Subcutaneous abdominal adipose tissue (tissue), 5 donors: Measurements from ENCODE around the gene PRKCH.

Experiments
- H3K27ac ChIP-seq: one replicate; pipeline ENCODE4 v1.7.0; 2013; ENCODE audit warnings: low read depth, mild to moderate bottlenecking, inconsistent platforms, low read length, moderate library complexity
- H3K27me3 ChIP-seq, 5 donors: one replicate each; pipeline ENCODE4 v1.7.0; 2013; ENCODE audit warnings: low read length in 5 of 5, inconsistent platforms in 1 of 5; ENCODE audit not compliant: control insufficient read depth in 5 of 5, insufficient read depth in 4 of 5
- H3K36me3 ChIP-seq, 5 donors: one replicate each; pipeline ENCODE4 v1.7.0; 2013; ENCODE audit warnings: low read length in 5 of 5; ENCODE audit not compliant: control insufficient read depth in 5 of 5, insufficient read depth in 5 of 5
- H3K4me1 ChIP-seq, 5 donors: one replicate each; pipeline ENCODE4 v1.7.0; 2013; ENCODE audit warnings: low read length in 5 of 5, mild to moderate bottlenecking in 3 of 5, moderate library complexity in 1 of 5; ENCODE audit not compliant: control insufficient read depth in 5 of 5, insufficient read depth in 5 of 5
- H3K4me3 ChIP-seq, 5 donors: one replicate each; pipeline ENCODE4 v1.7.0; 2013; ENCODE audit warnings: low read length in 5 of 5, low read depth in 1 of 5
- H3K9ac ChIP-seq, 5 donors: one replicate each; pipeline ENCODE4 v1.7.0; 2013; ENCODE audit warnings: low read length in 5 of 5, mild to moderate bottlenecking in 4 of 5, moderate library complexity in 3 of 5
- H3K9me3 ChIP-seq, 5 donors: one replicate each; pipeline ENCODE4 v1.7.0; 2013; ENCODE audit warnings: low read length in 5 of 5; ENCODE audit not compliant: control insufficient read depth in 5 of 5
- donor health status: healthy.
- donor health status: healthy.
- donor health status: healthy.
- donor health status: healthy.
- donor health status: healthy.

The PRKCH gene

GRCh38 chr14:61331992-61332657 is 10.7 kb downstream of the PRKCH start:
- no peak overlapping the region for H3K27ac ChIP-seq

GRCh38 chr14:61332658-61333029 is 11.3 kb downstream of the PRKCH start:
- no peak overlapping the region for H3K27ac ChIP-seq

More at GRCh38 chr14:61331992-61332657, 10.7 kb downstream of the PRKCH start:
- no peak overlapping the region for H3K4me3 ChIP-seq
- no peaks in the 10 kb centered on the region for H3K27me3 ChIP-seq
- H3K4me1 ChIP-seq, result peaks cover 0 to 49% (median 3%) of the 10 kb centered on the region in 5 donors
- H3K9ac ChIP-seq, result no peak overlapping the region
- H3K9me3 ChIP-seq, result no peaks in the 10 kb centered on the region
- H3K36me3 ChIP-seq, result no peaks in the 10 kb centered on the region

GRCh38 chr14:61333087-61333486 is 11.7 kb downstream of the PRKCH start:
- H3K9ac ChIP-seq, result no peak overlapping the region
- no peaks in the 10 kb centered on the region for H3K36me3 ChIP-seq
- peaks cover 0 to 51% (median 3%) of the 10 kb centered on the region in 5 donors for H3K4me1 ChIP-seq
- no peaks in the 10 kb centered on the region for H3K9me3 ChIP-seq
- H3K4me3 ChIP-seq, result no peak overlapping the region
- H3K27me3 ChIP-seq, result no peaks in the 10 kb centered on the region
- no peak overlapping the region for H3K27ac ChIP-seq

More at GRCh38 chr14:61332658-61333029, 11.3 kb downstream of the PRKCH start:
- Histone ChIP-seq H3K36me3 (no peaks in the 10 kb centered on the region), H3K9ac (no peak overlapping the region), H3K9me3 (no peaks in the 10 kb centered on the region), H3K27me3 (no peaks in the 10 kb centered on the region), H3K4me3 (no peak overlapping the region), H3K4me1 (peaks cover 0 to 47% (median 3%) of the 10 kb centered on the region in 5 donors)

- Histone ChIP-seq H3K27me3 (no peaks in the 10 kb centered on the region), H3K9ac (no peak overlapping the region), H3K4me1 (peaks cover 0 to 50% (median 3%) of the 10 kb centered on the region in 5 donors), H3K4me3 (no peak overlapping the region), H3K9me3 (no peaks in the 10 kb centered on the region), H3K36me3 (no peaks in the 10 kb centered on the region), H3K27ac (no peak overlapping the region)
Measured at GRCh38 chr14:61334197-61334701, 12.9 kb downstream of the PRKCH start.

- H3K9me3 ChIP-seq, result no peaks in the 10 kb centered on the region
- no peaks in the 10 kb centered on the region for H3K36me3 ChIP-seq
- no peak overlapping the region for H3K9ac ChIP-seq
- no peak overlapping the region for H3K4me3 ChIP-seq
- H3K4me1 ChIP-seq, result peaks cover 0 to 48% (median 0%) of the 10 kb centered on the region in 5 donors
- H3K27ac ChIP-seq, result no peak overlapping the region
- H3K27me3 ChIP-seq, result no peaks in the 10 kb centered on the region
Measured at GRCh38 chr14:61335049-61335448, 13.7 kb downstream of the PRKCH start.

GRCh38 chr14:61335671-61336275 is 14.4 kb downstream of the PRKCH start:
- H3K36me3 ChIP-seq, result no peaks in the 10 kb centered on the region
- H3K27me3 ChIP-seq, result no peaks in the 10 kb centered on the region
- no peak overlapping the region for H3K4me3 ChIP-seq
- no peaks in the 10 kb centered on the region for H3K9me3 ChIP-seq
- peaks cover 0 to 47% (median 0%) of the 10 kb centered on the region in 5 donors for H3K4me1 ChIP-seq
- no peak overlapping the region for H3K9ac ChIP-seq
- no peak overlapping the region for H3K27ac ChIP-seq

- Histone ChIP-seq H3K36me3 (no peaks in the 10 kb centered on the region), H3K27ac (no peak overlapping the region), H3K9ac (no peak overlapping the region), H3K4me3 (no peak overlapping the region), H3K4me1 (peaks cover 0 to 58% (median 0%) of the 10 kb centered on the region in 5 donors), H3K9me3 (no peaks in the 10 kb centered on the region), H3K27me3 (no peaks in the 10 kb centered on the region)
Measured at GRCh38 chr14:61337893-61338292, 16.5 kb downstream of the PRKCH start.

GRCh38 chr14:61338457-61338856 is 17.1 kb downstream of the PRKCH start:
- Histone ChIP-seq H3K9ac (no peak overlapping the region), H3K27ac (no peak overlapping the region), H3K4me3 (no peak overlapping the region), H3K4me1 (peaks cover 0 to 59% (median 4%) of the 10 kb centered on the region in 5 donors), H3K27me3 (no peaks in the 10 kb centered on the region), H3K9me3 (no peaks in the 10 kb centered on the region), H3K36me3 (no peaks in the 10 kb centered on the region)

GRCh38 chr14:61341275-61342206 is 20.2 kb downstream of the PRKCH start:
- no peak overlapping the region for H3K4me3 ChIP-seq
- no peaks in the 10 kb centered on the region for H3K36me3 ChIP-seq
- H3K27ac ChIP-seq, result no peak overlapping the region

More at GRCh38 chr14:61341275-61342206, 20.2 kb downstream of the PRKCH start:
- Histone ChIP-seq H3K9me3 (no peaks in the 10 kb centered on the region), H3K4me1 (peaks cover 0 to 69% (median 17%) of the 10 kb centered on the region in 5 donors), H3K9ac (no peak overlapping the region), H3K27me3 (no peaks in the 10 kb centered on the region)
